Epithelial cell of proximal tubule (primary cell): ENCODE results near the gene PHLPP1. TPM values are rescaled to one million over a fixed set of nuclear protein-coding genes. Genes with fewer than 3 reads are reported as not detected.
A peak's percentile ranks its signal among the peaks of the same experiment; 100 is the strongest.
"Not testable (repeated sequence)": the region's sequence is repeated elsewhere in the genome, so short reads cannot be mapped to it uniquely, and the experiment has no call there.

ENCODE experiments used
- DNase-seq: peaks from one replicate; pipeline ENCODE4 v3.0.0-alpha.2; 2011; ENCODE audit warnings: low read depth
- H3K4me3 ChIP-seq: 2 replicates; pipeline ENCODE4 v1.5.1; 2011; ENCODE audit warnings: low read depth, mild to moderate bottlenecking, low read length
- CTCF ChIP-seq: conservative IDR thresholded peaks from 2 replicates; pipeline ENCODE4 v1.5.1; 2012; ENCODE audit warnings: low read depth, mild to moderate bottlenecking, low read length
- total RNA-seq: library from RNA; depleted of rRNA; stranded (reverse); fragments of >200 nt; gene quantifications from 2 replicates; pipeline ENCODE4 v1.2.3, GENCODE V29; 2015

PHLPP1 gene
- total RNA-seq, 1 donor from 2014 or later, result 9.0 TPM

DNA sequence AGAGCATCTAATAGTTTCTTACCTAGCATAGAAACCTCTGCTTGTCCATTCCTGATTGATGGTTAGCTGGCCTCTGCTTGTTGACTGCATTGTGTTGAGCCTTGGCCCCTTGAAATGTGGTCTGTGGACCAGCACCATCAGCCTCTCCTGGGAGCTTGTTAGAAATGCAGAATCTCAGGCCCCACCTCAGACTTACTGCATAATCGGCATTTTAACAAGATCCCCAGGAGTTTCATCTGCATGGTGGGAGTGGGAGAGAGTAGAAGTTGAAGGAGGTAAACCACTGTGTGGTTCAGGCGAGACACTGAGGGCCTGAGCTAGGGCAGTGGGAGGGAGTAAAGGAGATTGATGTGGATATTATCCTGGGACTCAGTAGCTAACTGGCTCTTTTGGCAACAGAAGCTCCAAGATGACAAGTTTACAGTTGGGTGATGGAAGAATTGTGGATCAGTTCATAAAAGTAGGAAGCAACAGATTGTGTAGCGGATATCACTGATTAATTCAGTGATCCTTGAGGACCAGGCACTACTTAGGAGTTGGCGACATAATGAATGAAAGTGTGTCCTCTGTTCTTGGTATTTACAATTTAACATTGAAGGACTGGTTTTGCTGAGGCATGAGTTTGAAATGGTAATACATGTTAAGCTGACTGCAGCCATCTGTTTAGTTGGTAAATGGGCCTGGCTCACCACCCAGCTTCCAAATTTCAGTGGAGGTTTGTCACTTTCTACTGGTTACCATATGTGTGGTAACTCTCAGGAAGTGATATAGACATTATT, 20.9 kb downstream of the PHLPP1 start:
- DNase-seq, result no peak
- no peak overlapping the region for H3K4me3 ChIP-seq
- TF ChIP-seq CTCF, result no peak

DNA sequence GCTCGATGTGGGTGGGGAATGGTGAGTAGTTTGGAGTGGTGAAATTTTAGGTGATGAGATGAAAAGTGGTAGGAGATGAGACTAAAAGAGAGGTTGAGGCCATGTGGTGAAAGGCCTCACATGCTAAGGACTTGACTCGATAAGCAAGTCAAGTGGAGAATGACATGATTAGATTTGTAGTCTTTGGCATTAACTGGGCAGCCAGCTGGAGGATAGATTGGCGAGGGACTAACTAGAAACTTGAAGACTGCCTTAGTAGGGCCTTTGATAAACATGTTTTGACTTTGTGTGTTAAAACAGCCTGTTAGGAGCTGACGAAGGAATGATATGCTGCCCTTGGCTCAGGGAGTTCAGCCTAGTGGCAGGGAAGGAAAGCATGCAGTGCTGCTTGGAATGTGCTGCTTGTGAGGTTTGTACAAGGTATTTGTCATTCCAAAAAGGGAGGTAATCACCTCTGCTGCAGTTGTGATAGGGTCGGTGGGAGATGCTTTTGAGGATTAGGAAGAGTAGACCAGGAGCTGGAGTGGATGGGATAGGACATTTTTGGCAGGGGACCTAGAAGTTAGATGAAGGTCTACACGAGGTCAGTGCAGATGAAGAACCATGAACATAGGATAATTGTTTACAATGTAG, 22.0 kb downstream of the PHLPP1 start:
- no peak for TF ChIP-seq CTCF
- DNase-seq, result no peak
- no peak overlapping the region for H3K4me3 ChIP-seq

DNA sequence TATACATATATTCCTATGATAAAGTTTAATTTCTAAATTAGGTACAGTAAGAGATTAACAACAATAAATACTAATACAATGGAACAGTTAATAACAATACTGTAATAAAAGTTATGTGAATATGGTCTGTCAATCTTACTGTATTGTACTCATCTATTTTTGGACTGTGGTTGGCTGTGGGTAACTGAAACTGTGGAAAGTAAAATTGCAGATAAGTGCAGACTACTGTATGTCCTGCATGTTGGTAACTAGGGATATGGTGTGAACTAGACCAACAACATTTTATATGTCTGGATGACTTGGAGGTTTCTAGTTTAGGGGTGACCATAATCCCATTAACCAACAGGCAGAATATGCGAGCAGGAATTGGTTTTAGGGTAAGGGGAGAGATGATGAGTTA, 23.3 kb downstream of the PHLPP1 start:
- DNase-seq, result no peak
- no peak for TF ChIP-seq CTCF
- no peak overlapping the region for H3K4me3 ChIP-seq

DNA sequence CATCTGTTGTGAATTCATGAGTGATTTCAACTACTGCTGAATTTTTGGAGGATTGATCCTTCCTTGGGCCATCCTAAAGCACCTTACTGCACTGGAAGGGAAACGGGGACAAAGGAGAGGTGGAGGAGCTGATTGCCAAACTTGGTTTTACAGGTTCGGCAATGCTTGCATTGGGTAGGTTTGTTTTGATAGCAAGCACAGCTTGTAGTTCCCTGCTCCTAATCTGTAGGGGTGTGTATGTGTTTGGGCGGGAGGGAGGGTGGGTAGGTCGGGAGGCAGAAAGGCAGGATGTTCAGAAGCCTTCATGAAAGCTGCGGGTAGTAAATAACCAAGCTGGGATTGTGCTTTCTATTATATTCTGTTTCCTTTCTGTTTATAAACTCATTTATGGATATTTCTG, 24.6 kb downstream of the PHLPP1 start:
- no peak for DNase-seq
- no peak overlapping the region for H3K4me3 ChIP-seq
- no peak for TF ChIP-seq CTCF

DNA sequence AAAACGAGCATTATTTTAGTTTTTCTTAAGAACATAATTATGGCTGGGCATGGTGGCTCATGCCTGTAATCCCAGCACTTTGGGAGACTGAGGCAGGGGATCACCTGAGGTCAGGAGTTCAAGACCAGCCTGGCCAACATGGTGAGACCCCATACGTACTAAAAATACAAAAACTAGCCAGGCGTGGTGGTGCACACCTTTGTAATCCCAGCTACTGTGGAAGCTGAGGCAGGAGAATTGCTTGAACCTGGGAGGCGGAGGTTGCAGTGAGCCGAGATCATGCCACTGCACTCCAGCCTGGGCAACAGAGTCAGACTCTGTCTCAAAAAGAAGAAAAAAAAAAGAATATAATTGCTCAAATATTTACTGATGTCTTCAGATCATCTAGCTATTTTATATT, 25.3 kb downstream of the PHLPP1 start:
- DNase-seq, H3K4me3 ChIP-seq: not testable (repeated sequence)

- H3K4me3 ChIP-seq, result no peak overlapping the region
- DNase-seq, result peak; percentile 86
Measured at GRCh38 chr18:62741118-62741566, 25.8 kb downstream of the PHLPP1 start.

GRCh38 chr18:62741584-62741983, 26.2 kb downstream of the PHLPP1 start:
- no peak overlapping the region for H3K4me3 ChIP-seq
- no peak for TF ChIP-seq CTCF
- no peak for DNase-seq

More at GRCh38 chr18:62741118-62741566, 25.8 kb downstream of the PHLPP1 start:
- TF ChIP-seq CTCF, result no peak
